ENCODE data around the gene UBE2Z.
"Not testable (repeated sequence)": the region's sequence is repeated elsewhere in the genome, so short reads cannot be mapped to it uniquely, and the experiment has no call there.

The UBE2Z gene

DNA sequence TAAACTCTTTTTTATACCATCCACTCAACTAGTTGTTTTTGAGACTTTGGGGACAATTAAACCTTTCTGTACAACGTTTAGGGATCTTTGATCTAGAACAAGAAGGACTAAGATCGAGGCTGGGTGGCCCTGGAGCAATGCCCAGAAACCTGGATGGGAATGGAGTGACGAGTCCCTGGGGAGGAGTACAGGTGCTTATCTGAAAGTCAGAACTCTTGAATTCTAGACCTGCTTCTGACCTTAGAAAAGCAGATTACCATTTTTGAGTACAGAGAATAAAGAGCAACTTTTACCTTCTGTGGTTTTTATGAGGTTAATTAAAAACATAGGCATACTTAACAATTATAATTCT lies 17.8 kb downstream of the UBE2Z start:
- no peak overlapping the region for H3K9ac ChIP-seq (ENCODE audit: low read depth in 1 of 2, low read length in 2 of 2)

DNA sequence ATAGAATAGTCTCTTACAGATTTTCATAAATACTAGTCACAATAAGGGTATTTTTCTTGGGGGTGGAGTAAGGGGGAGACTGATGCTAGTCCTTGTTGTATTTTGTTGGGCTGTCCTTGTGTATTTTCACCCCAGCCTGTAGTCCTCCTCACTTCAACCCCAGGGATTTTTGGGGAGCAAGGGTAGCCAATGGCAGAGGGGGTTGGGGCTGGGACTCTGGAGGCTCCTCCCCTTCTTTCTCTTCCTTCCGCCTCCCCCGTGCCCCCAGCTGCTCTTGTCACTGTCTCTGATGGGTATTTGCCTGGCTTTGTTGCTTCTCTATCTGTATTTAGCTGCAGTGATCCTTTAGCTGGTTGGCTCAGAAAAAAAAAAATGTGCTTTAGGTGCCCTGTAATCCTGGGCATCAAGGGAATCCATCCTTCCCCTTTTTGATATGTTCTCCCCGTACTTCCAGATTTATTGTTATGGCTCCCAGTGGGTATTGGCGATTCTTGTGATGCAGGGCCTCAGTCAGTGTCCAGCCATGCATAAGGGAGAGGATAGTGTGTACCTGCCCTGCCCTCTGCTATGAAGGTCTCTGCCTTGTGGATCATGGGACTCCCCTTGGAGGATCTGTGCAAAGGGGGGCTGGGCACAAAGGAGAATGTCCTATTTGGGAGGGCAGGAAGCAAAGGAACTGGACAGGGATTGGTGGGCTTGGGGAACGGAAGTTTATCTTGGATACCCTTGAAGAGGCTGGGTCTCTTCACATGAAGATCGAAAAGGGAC lies 20.0 kb downstream of the UBE2Z start:
- Histone ChIP-seq H3K4me3 (ENCODE audit: low read length in 2 of 2) (no peak overlapping the region), H3K9ac (ENCODE audit: low read depth in 1 of 2, low read length in 2 of 2) (no peak overlapping the region), H3K27ac (ENCODE audit: low read depth in 2 of 2, low read length in 2 of 2) (no peak overlapping the region), H3K36me3 (ENCODE audit: control insufficient read depth in 2 of 2, insufficient read depth in 2 of 2, low read length in 2 of 2) (peaks cover 76 to 91% of the 10 kb centered on the region in 2 donors), H3K9me3 (ENCODE audit: control insufficient read depth in 2 of 2, low read length in 2 of 2) (no peaks in the 10 kb centered on the region), H3K4me1 (ENCODE audit: control insufficient read depth in 2 of 2, insufficient read depth in 2 of 2, low read length in 2 of 2) (no peaks in the 10 kb centered on the region), H3K27me3 (ENCODE audit: control insufficient read depth in 2 of 2, insufficient read depth in 2 of 2, low read length in 2 of 2) (no peaks in the 10 kb centered on the region)

More for the DNA sequence above, 17.8 kb downstream of the UBE2Z start:
- Histone ChIP-seq H3K9me3 (ENCODE audit: control insufficient read depth in 2 of 2, low read length in 2 of 2) (no peaks in the 10 kb centered on the region), H3K4me3 (ENCODE audit: low read length in 2 of 2) (no peak overlapping the region), H3K36me3 (ENCODE audit: control insufficient read depth in 2 of 2, insufficient read depth in 2 of 2, low read length in 2 of 2) (peaks cover 77 to 91% of the 10 kb centered on the region in 2 donors), H3K4me1 (ENCODE audit: control insufficient read depth in 2 of 2, insufficient read depth in 2 of 2, low read length in 2 of 2) (no peaks in the 10 kb centered on the region), H3K27me3 (ENCODE audit: control insufficient read depth in 2 of 2, insufficient read depth in 2 of 2, low read length in 2 of 2) (no peaks in the 10 kb centered on the region), H3K27ac (ENCODE audit: low read depth in 2 of 2, low read length in 2 of 2) (no peak overlapping the region)

DNA sequence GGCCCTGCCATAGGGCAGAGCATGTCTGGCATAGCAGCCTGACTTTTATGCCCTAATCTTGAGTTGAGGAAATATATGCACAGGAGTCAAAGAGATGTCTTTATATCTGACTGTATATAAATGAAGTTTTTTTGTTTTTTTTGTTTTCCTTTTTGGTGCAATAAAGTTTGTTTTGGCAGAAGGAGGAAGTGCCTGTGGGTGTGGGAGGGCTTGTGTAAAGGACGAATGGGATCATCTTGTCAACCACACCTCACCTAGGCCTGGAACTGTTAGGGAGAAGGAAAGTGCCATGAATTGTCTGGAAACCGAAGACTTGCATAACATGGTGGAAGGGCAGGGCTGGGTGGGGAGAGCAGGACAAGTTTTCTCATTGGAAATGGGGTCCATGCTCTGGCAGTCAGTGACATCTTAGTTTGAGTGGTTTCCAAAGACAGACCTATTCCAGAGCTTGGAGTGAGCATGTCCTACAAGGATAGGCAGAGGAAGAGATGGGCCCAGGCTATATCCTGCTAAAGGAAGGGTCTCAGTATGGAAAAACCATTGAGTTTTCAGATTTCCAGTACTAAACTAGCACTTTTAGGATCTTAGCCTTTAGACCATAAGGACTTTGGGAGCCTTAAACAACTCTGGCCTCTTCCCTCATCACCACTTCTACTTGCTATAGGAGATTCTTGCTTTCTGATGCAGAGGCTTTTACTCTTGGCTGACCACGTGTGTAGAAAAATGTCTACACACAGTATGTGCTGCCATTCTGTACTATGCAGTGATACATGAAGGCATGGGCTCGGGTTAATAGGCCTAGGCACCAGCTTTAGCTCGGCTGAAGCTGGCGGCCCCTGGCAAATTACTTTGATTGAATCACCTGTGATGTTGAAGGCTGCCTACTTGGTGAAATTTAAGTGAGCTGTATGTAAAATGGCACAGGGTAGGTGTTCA lies 20.9 kb downstream of the UBE2Z start:
- no peaks in the 10 kb centered on the region for H3K4me1 ChIP-seq (ENCODE audit: control insufficient read depth in 2 of 2, insufficient read depth in 2 of 2, low read length in 2 of 2)
- H3K9ac ChIP-seq (ENCODE audit: low read depth in 1 of 2, low read length in 2 of 2): no peak overlapping the region
- H3K27ac ChIP-seq (ENCODE audit: low read depth in 2 of 2, low read length in 2 of 2): no peak overlapping the region
- no peaks in the 10 kb centered on the region for H3K27me3 ChIP-seq (ENCODE audit: control insufficient read depth in 2 of 2, insufficient read depth in 2 of 2, low read length in 2 of 2)
- no peaks in the 10 kb centered on the region for H3K9me3 ChIP-seq (ENCODE audit: control insufficient read depth in 2 of 2, low read length in 2 of 2)
- H3K4me3 ChIP-seq (ENCODE audit: low read length in 2 of 2): no peak overlapping the region
- peaks cover 75 to 91% of the 10 kb centered on the region in 2 donors for H3K36me3 ChIP-seq (ENCODE audit: control insufficient read depth in 2 of 2, insufficient read depth in 2 of 2, low read length in 2 of 2)

DNA sequence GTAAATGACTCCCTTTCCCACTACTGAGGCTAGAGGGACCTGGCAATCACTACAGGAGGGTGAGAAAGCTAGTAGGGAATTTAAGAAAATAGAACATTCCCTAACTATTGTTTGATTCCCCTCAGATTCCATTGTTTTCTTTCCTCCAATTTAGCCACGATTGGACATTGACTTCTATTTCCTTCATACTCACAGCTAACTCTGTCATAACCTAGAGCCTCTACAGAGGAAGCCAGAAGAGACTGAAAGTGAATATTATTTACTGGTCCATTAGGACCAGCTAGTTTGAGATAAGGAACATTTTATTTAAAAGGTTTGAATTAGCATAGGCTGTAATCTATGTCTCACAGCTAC lies 21.6 kb downstream of the UBE2Z start:
- no peak overlapping the region for H3K9ac ChIP-seq (ENCODE audit: low read depth in 1 of 2, low read length in 2 of 2)
- H3K9me3 ChIP-seq (ENCODE audit: control insufficient read depth in 2 of 2, low read length in 2 of 2): no peaks in the 10 kb centered on the region
- H3K36me3 ChIP-seq (ENCODE audit: control insufficient read depth in 2 of 2, insufficient read depth in 2 of 2, low read length in 2 of 2): peaks cover 76 to 88% of the 10 kb centered on the region in 2 donors
- no peaks in the 10 kb centered on the region for H3K27me3 ChIP-seq (ENCODE audit: control insufficient read depth in 2 of 2, insufficient read depth in 2 of 2, low read length in 2 of 2)
- no peak overlapping the region for H3K4me3 ChIP-seq (ENCODE audit: low read length in 2 of 2)
- H3K4me1 ChIP-seq (ENCODE audit: control insufficient read depth in 2 of 2, insufficient read depth in 2 of 2, low read length in 2 of 2): no peaks in the 10 kb centered on the region
- H3K27ac ChIP-seq (ENCODE audit: low read depth in 2 of 2, low read length in 2 of 2): no peak overlapping the region

DNA sequence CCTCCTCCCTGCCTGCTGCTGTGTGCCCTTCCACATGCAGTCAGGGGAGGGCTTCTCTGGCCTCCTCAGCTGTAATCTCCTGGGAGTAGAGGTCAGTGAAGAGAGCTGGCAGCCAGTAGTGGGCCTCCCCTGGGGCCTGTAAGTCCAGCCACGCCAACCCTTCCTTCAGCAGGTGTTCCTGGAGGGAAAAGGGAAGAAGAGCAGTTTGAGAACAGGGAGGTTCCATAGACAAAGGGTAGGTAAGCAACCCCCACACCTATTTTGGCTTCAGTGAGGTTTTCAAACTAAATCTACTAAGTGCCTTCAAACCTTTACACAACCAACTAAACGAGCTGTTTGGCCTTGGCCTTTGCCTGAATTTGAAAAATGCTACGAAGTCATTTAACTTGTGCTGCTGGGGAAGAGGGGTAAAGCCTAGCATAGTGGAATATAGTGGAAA lies 22.2 kb downstream of the UBE2Z start:
- H3K9me3 ChIP-seq (ENCODE audit: control insufficient read depth in 2 of 2, low read length in 2 of 2): no peaks in the 10 kb centered on the region
- no peak overlapping the region for H3K9ac ChIP-seq (ENCODE audit: low read depth in 1 of 2, low read length in 2 of 2)
- no peak overlapping the region for H3K4me3 ChIP-seq (ENCODE audit: low read length in 2 of 2)
- H3K4me1 ChIP-seq (ENCODE audit: control insufficient read depth in 2 of 2, insufficient read depth in 2 of 2, low read length in 2 of 2): no peaks in the 10 kb centered on the region
- H3K27me3 ChIP-seq (ENCODE audit: control insufficient read depth in 2 of 2, insufficient read depth in 2 of 2, low read length in 2 of 2): no peaks in the 10 kb centered on the region
- no peak overlapping the region for H3K27ac ChIP-seq (ENCODE audit: low read depth in 2 of 2, low read length in 2 of 2)
- peaks cover 75 to 84% of the 10 kb centered on the region in 2 donors for H3K36me3 ChIP-seq (ENCODE audit: control insufficient read depth in 2 of 2, insufficient read depth in 2 of 2, low read length in 2 of 2)

DNA sequence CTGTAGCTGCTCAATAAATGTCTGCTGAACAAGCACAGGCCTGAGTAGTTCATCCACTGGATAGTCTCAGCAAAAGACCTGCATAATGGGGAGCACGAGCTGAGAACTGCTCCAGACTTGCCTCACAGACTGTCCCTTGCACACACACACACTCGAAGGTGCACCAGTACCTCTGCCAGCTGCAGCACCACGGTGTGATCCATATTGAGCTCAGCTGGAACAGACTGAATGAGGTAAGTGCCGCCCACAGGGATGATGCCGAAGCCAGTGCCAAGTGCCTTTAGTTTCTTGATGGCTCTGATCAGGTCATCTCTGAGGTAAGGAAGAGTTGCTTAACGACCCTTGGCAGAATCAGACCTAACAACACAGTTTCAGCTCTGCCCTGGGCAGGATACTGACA lies 24.8 kb downstream of the UBE2Z start:
- Histone ChIP-seq H3K36me3 (ENCODE audit: control insufficient read depth in 2 of 2, insufficient read depth in 2 of 2, low read length in 2 of 2) (peaks cover 66 to 74% of the 10 kb centered on the region in 2 donors), H3K4me1 (ENCODE audit: control insufficient read depth in 2 of 2, insufficient read depth in 2 of 2, low read length in 2 of 2) (no peaks in the 10 kb centered on the region), H3K4me3 (ENCODE audit: low read length in 2 of 2) (no peak overlapping the region), H3K9ac (ENCODE audit: low read depth in 1 of 2, low read length in 2 of 2) (no peak overlapping the region), H3K27ac (ENCODE audit: low read depth in 2 of 2, low read length in 2 of 2) (no peak overlapping the region), H3K27me3 (ENCODE audit: control insufficient read depth in 2 of 2, insufficient read depth in 2 of 2, low read length in 2 of 2) (no peaks in the 10 kb centered on the region), H3K9me3 (ENCODE audit: control insufficient read depth in 2 of 2, low read length in 2 of 2) (no peaks in the 10 kb centered on the region)

DNA sequence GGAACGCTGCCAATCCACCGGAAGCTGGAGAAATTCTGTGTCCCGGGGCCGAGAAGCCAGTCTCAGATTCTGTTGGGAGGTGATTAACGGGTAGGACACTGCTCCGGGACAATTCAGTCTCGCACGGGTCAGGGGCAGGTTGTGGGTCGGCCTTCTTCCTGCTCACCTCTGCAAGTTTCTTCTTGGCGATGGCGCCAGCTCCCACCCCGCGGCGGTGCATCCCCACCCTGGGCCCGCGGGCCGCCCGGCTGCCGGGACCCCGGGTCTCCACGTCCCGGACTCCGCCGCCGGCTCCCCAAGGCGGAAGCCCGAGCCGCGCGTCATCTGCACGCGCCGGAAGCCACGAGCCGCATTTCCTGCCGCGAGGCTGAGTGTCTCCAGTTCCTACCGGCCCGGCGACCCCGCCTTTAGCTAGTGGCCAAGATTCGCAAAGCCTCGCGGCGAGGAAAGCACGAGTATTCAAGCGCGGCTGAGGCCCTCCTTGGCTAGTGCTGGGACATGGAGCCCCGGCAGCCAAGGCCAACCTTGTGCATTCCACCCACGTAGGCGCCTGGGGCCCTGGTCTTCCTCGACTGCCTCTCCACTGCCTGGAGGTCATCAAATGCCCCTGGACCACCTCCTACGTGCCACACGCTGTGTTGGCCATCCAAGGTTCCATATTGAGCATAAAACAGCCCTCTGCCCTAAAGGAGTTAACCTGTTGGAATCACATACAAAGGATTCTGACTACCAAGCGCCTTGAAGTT lies 36.5 kb downstream of the UBE2Z start, which contains the start of gene SNF8:
Gene SNF8 (minus strand): TSS at position 328 of the 746 bp plus-strand sequence. CDS start 108 bp downstream, at position 220.
- Histone ChIP-seq H3K9me3 (ENCODE audit: control insufficient read depth in 2 of 2, low read length in 2 of 2) (no peaks in the 10 kb centered on the region), H3K36me3 (ENCODE audit: control insufficient read depth in 2 of 2, insufficient read depth in 2 of 2, low read length in 2 of 2) (peaks cover 0 to 8% of the 10 kb centered on the region in 2 donors), H3K4me3 (ENCODE audit: low read length in 2 of 2) (peak within 1 kb of the TSS; percentile 85 to 91), H3K27me3 (ENCODE audit: control insufficient read depth in 2 of 2, insufficient read depth in 2 of 2, low read length in 2 of 2) (peaks cover 0 to 2% of the 10 kb centered on the region in 2 donors), H3K4me1 (ENCODE audit: control insufficient read depth in 2 of 2, insufficient read depth in 2 of 2, low read length in 2 of 2) (peaks cover 7 to 10% of the 10 kb centered on the region in 2 donors), H3K27ac (ENCODE audit: low read depth in 2 of 2, low read length in 2 of 2) (peak within 1 kb of the TSS; percentile 82 to 91), H3K9ac (ENCODE audit: low read depth in 1 of 2, low read length in 2 of 2) (peak within 1 kb of the TSS; percentile 84 to 88)

DNA sequence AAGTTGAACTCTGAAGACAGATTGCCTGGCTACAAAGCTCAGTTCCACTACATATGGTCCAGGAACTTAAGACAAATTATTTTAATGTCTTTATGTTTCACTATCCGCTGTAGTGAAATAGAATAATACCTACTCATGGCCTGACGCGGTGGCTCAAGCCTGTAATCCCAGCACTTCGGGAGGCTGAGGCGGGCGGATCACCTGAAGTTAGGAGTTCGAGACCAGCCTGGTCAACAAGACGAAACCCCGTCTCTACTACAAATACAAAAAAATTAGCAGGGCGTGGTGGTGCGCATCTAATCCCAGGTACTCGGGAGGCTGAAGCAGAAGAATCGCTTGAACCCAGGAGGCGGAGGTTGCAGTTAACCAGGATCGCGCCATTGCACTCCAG lies 37.0 kb downstream of the UBE2Z start:
- H3K4me1 ChIP-seq (ENCODE audit: control insufficient read depth in 2 of 2, insufficient read depth in 2 of 2, low read length in 2 of 2); H3K9me3 ChIP-seq (ENCODE audit: control insufficient read depth in 2 of 2, low read length in 2 of 2); H3K36me3 ChIP-seq (ENCODE audit: control insufficient read depth in 2 of 2, insufficient read depth in 2 of 2, low read length in 2 of 2); H3K27me3 ChIP-seq (ENCODE audit: control insufficient read depth in 2 of 2, insufficient read depth in 2 of 2, low read length in 2 of 2): not testable (repeated sequence)
- Histone ChIP-seq H3K9ac (ENCODE audit: low read depth in 1 of 2, low read length in 2 of 2) (peak overlapping the region; percentile 81 to 84), H3K27ac (ENCODE audit: low read depth in 2 of 2, low read length in 2 of 2) (peak overlapping the region in 1 of 2 donors; percentile 91), H3K4me3 (ENCODE audit: low read length in 2 of 2) (peak overlapping the region; percentile 85 to 91)

DNA sequence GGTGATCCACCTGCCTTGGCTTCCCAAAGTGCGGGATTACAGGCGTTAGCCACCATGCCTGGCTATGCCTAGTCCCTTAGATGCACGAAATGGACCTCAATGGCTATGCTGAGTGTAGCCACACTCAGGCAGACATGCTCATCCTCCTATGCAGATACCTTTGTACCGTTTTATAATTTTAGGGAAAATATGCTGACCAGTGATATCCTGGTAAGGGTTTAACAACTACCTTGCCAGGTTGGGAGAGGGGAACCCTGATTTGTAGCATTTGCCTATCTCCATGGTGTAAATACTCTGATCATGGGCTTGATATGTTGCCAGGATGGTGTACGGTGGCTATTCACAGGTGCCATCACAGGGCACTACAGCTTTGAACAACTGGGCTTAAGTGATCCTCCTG lies 43.4 kb downstream of the UBE2Z start:
- Histone ChIP-seq H3K27ac (ENCODE audit: low read depth in 2 of 2, low read length in 2 of 2) (no peak overlapping the region), H3K36me3 (ENCODE audit: control insufficient read depth in 2 of 2, insufficient read depth in 2 of 2, low read length in 2 of 2) (no peaks in the 10 kb centered on the region), H3K9ac (ENCODE audit: low read depth in 1 of 2, low read length in 2 of 2) (no peak overlapping the region), H3K9me3 (ENCODE audit: control insufficient read depth in 2 of 2, low read length in 2 of 2) (no peaks in the 10 kb centered on the region), H3K27me3 (ENCODE audit: control insufficient read depth in 2 of 2, insufficient read depth in 2 of 2, low read length in 2 of 2) (peaks cover 3 to 5% of the 10 kb centered on the region in 2 donors), H3K4me1 (ENCODE audit: control insufficient read depth in 2 of 2, insufficient read depth in 2 of 2, low read length in 2 of 2) (peaks cover 2 to 4% of the 10 kb centered on the region in 2 donors), H3K4me3 (ENCODE audit: low read length in 2 of 2) (no peak overlapping the region)
